PC-3 (cell line): ENCODE results near the gene APOE. TPM values are rescaled to one million over a fixed set of nuclear protein-coding genes. Genes with fewer than 3 reads are reported as not detected.

Experiments
- ATAC-seq: fragments of 200-7000 bp; cut with Tn5 transposase; 2 replicates; pipeline ENCODE4 v1.9.1; 2020; ENCODE audit warnings: mild to moderate bottlenecking, moderate library complexity
- BruUV-seq: library from RNA; stranded (reverse); fragments of 400-500 nt; replicated peaks from 2 replicates; lab custom pipeline; 2021; lab: Mats Ljungman, UMichigan
- CTCF ChIA-PET: fragments of 300-600 bp; sonication (Branson Sonifier 250); formaldehyde crosslinking; loops from one replicate; lab custom pipeline; 2022; ENCODE audit warnings: antibody characterized with exemption; lab: Charles Lee
- POLR2A ChIA-PET: fragments of 300-600 bp; sonication (Branson Sonifier 250); formaldehyde crosslinking; loops from one replicate; lab custom pipeline; 2022; ENCODE audit warnings: antibody characterized with exemption; ENCODE audit not compliant: unreplicated experiment; lab: Charles Lee
- DNase-seq: peaks from one replicate; pipeline ENCODE4 v3.0.0-alpha.2; 2015
- H2AFZ ChIP-seq: fragments of 300-600 bp; sonication (generic); 2 replicates; pipeline ENCODE4 v1.6.0; 2016; ENCODE audit warnings: antibody characterized with exemption, low read length
- H3F3A ChIP-seq: fragments of 300-600 bp; sonication (generic); one replicate; pipeline ENCODE4 v1.6.0; 2017; ENCODE audit warnings: antibody characterized with exemption, low read length, control low read depth, mild to moderate bottlenecking; ENCODE audit not compliant: unreplicated experiment
- H3K27ac ChIP-seq: fragments of 300-600 bp; sonication (generic); 2 replicates; pipeline ENCODE4 v1.5.1; 2016; ENCODE audit warnings: mild to moderate bottlenecking, low read length
- H3K27me3 ChIP-seq: fragments of 300-600 bp; sonication (generic); 2 replicates; pipeline ENCODE4 v1.6.1; 2016; ENCODE audit warnings: low read length, mixed read lengths
- H3K36me3 ChIP-seq: fragments of 300-600 bp; sonication (generic); 2 replicates; pipeline ENCODE4 v1.6.1; 2016; ENCODE audit warnings: low read depth, mixed run types, low read length, mixed read lengths
- H3K4me1 ChIP-seq: fragments of 300-600 bp; sonication (generic); 2 replicates; pipeline ENCODE4 v1.5.1; 2016; ENCODE audit warnings: low read length; ENCODE audit not compliant: insufficient read depth
- H3K4me2 ChIP-seq: fragments of 300-600 bp; sonication (generic); 2 replicates; pipeline ENCODE4 v1.6.0; 2016; ENCODE audit warnings: low read length
- H3K4me3 ChIP-seq: fragments of 300-600 bp; sonication (generic); 2 replicates; pipeline ENCODE4 v1.5.1; 2016; ENCODE audit warnings: mild to moderate bottlenecking, low read length, mixed read lengths
- H3K79me2 ChIP-seq: fragments of 300-600 bp; sonication (generic); 2 replicates; pipeline ENCODE4 v1.6.1; 2017; ENCODE audit warnings: low read length, mixed read lengths
- H3K9ac ChIP-seq: fragments of 300-600 bp; sonication (generic); 2 replicates; pipeline ENCODE4 v1.6.0; 2016; ENCODE audit warnings: mild to moderate bottlenecking, low read length
- H3K9me2 ChIP-seq: fragments of 300-600 bp; sonication (generic); replicated peaks from 2 replicates; pipeline ENCODE4 v1.6.1; 2016; ENCODE audit warnings: mixed run types, low read length, mixed read lengths
- H3K9me3 ChIP-seq: fragments of 300-600 bp; sonication (generic); 2 replicates; pipeline ENCODE4 v1.6.1; 2016; ENCODE audit warnings: low read length, mixed read lengths
- H4K20me1 ChIP-seq: fragments of 300-600 bp; sonication (generic); 2 replicates; pipeline ENCODE4 v1.6.1; 2016; ENCODE audit warnings: low read length, mixed read lengths
- CTCF ChIP-seq: fragments of 300-600 bp; sonication (generic); conservative IDR thresholded peaks from 2 replicates; pipeline ENCODE4 v1.5.1; 2017; ENCODE audit warnings: antibody characterized with exemption, low read depth, mild to moderate bottlenecking, low read length
- EZH2 ChIP-seq: fragments of 300-600 bp; sonication (generic); IDR thresholded peaks from one replicate; pipeline ENCODE4 v1.6.1; 2017; ENCODE audit warnings: antibody characterized with exemption, mild to moderate bottlenecking, low read length; ENCODE audit not compliant: unreplicated experiment
- EZH2phosphoT487 ChIP-seq: fragments of 300-600 bp; sonication (generic); IDR thresholded peaks from 2 replicates; pipeline ENCODE4 v1.6.1; 2018; ENCODE audit warnings: mild to moderate bottlenecking, antibody characterized with exemption, low read length, borderline replicate concordance
- intact Hi-C: fragments of 100-400 bp; cut with micrococcal nuclease; formaldehyde crosslinking; loops from 2 replicates; pipeline ENCODE4 v1.9.0; 2023
- total RNA-seq: library from RNA; depleted of rRNA; stranded (reverse); fragments of >200 nt; gene quantifications from 2 replicates; pipeline ENCODE4 v1.2.3, GENCODE V29; 2014

The APOE gene
- total RNA-seq, 1 experiment from 2014 or later, result 3.6 TPM

GRCh38 chr19:44892932-44893331, 12.7 kb upstream of the APOE start:
- TF ChIP-seq CTCF (no peak), EZH2 (no peak), EZH2phosphoT487 (no peak)
- Histone ChIP-seq H3K27ac (no peak overlapping the region), H3K9me2 (no peaks in the 10 kb centered on the region), H3K4me3 (peak overlapping the region; percentile 99; the same call in 1 of the 2 replicates), H3K79me2 (peaks cover 43% of the 10 kb centered on the region), H3K4me1 (peaks cover 16% of the 10 kb centered on the region), H3K9me3 (no peaks in the 10 kb centered on the region), H3K9ac (no peak overlapping the region), H3K36me3 (peaks cover 23% of the 10 kb centered on the region), H4K20me1 (peaks cover 6% of the 10 kb centered on the region; the same call in 1 of the 2 replicates), H2AFZ (no peak overlapping the region), H3K4me2 (peak overlapping the region; percentile 100), H3F3A (no peaks in the 10 kb centered on the region), H3K27me3 (no peaks in the 10 kb centered on the region)
- intact Hi-C loops, result loop anchor here (5.0 kb wide), 1 partner anchor 46 kb away; the partner anchor contains the start of gene NECTIN2
- BruUV-seq, result no TSS peak
- POLR2A ChIA-PET, result no interaction called here
- DNase-seq (no peak), ATAC-seq (no peak)
- CTCF ChIA-PET, result no interaction called here

DNA sequence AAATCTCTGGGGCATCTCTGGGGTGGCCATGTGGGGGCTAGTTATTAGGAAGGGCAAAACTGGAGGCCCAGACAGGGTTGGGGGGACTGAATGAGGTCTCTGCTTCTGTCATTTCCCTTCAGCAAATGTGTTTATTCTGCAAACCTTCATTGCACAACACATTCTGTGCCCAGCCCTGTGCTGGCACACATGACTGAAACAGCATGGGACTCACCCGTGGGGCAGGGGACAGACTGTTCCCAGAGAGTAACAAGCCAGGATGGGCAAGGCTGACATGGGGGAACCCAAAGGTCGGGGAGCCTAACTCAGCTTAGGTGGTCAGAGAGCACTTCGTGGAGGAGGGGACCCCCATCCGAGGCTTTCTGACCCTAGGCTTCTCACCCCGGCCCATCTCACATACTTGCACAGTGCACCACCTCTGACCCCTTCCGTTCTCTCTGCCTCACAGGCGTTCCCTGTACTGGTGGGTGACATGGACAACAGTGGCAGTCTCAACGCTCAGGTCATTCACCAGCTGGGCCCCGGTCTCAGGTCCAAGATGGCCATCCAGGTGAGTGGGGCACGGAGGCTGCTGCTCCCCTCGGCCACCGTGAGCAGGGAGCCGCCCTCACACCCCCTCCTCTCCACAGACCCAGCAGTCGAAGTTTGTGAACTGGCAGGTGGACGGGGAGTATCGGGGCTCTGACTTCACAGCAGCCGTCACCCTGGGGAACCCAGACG, 12.1 kb upstream of the APOE start:
- ChIA-PET POLR2A (no interaction called here), CTCF (no interaction called here)
- no peaks in the 10 kb centered on the region for H3K27me3 ChIP-seq
- no peak for TF ChIP-seq EZH2
- TF ChIP-seq CTCF, result no peak
- TF ChIP-seq EZH2phosphoT487, result no peak
- no peaks in the 10 kb centered on the region for H3F3A ChIP-seq
- ATAC-seq (no peak), DNase-seq (no peak)
- H4K20me1 ChIP-seq, result peaks cover 6% of the 10 kb centered on the region; the same call in 1 of the 2 replicates
- H3K9me3 ChIP-seq, result no peaks in the 10 kb centered on the region
- H3K4me2 ChIP-seq, result no peak overlapping the region
- intact Hi-C loops, result loop anchor here (5.0 kb wide), 1 partner anchor 46 kb away; the partner anchor contains the start of gene NECTIN2
- H2AFZ ChIP-seq, result no peak overlapping the region
- H3K4me1 ChIP-seq, result peaks cover 16% of the 10 kb centered on the region
- no peak overlapping the region for H3K4me3 ChIP-seq
- peaks cover 23% of the 10 kb centered on the region for H3K36me3 ChIP-seq
- no peak overlapping the region for H3K9ac ChIP-seq
- no peak overlapping the region for H3K27ac ChIP-seq
- H3K79me2 ChIP-seq, result peaks cover 43% of the 10 kb centered on the region
- BruUV-seq, result no TSS peak
- no peaks in the 10 kb centered on the region for H3K9me2 ChIP-seq

GRCh38 chr19:44894052-44894400, 11.6 kb upstream of the APOE start:
- ATAC-seq (no peak), DNase-seq (no peak)
- no peak overlapping the region for H3K27ac ChIP-seq
- peaks cover 43% of the 10 kb centered on the region for H3K79me2 ChIP-seq
- no peaks in the 10 kb centered on the region for H3K9me2 ChIP-seq
- no peaks in the 10 kb centered on the region for H3F3A ChIP-seq
- H3K27me3 ChIP-seq, result no peaks in the 10 kb centered on the region
- TF ChIP-seq EZH2phosphoT487, result no peak
- no peak for TF ChIP-seq CTCF
- TF ChIP-seq EZH2, result no peak
- BruUV-seq, result no TSS peak
- no peak overlapping the region for H3K9ac ChIP-seq
- intact Hi-C loops, result loop anchor here (5.0 kb wide), 1 partner anchor 47 kb away; the partner anchor contains the start of gene NECTIN2
- H3K4me2 ChIP-seq, result no peak overlapping the region
- peaks cover 16% of the 10 kb centered on the region for H3K4me1 ChIP-seq
- H2AFZ ChIP-seq, result no peak overlapping the region
- POLR2A ChIA-PET, result no interaction called here
- peaks cover 6% of the 10 kb centered on the region; the same call in 1 of the 2 replicates for H4K20me1 ChIP-seq
- H3K36me3 ChIP-seq, result peaks cover 23% of the 10 kb centered on the region
- CTCF ChIA-PET, result no interaction called here
- H3K9me3 ChIP-seq, result no peaks in the 10 kb centered on the region
- no peak overlapping the region for H3K4me3 ChIP-seq
